Esophagus (tissue), 2 donors: ENCODE results near the gene FBXO10. TPM values are rescaled to one million over a fixed set of nuclear protein-coding genes. Genes with fewer than 3 reads are reported as not detected.
"Not testable (repeated sequence)": the region's sequence is repeated elsewhere in the genome, so short reads cannot be mapped to it uniquely, and the experiment has no call there.

Experiments
- H3K27ac ChIP-seq, 2 donors: one replicate each; pipeline ENCODE4 v1.5.1; 2013; ENCODE audit warnings: low read depth in 2 of 2, mild to moderate bottlenecking in 2 of 2, inconsistent platforms in 1 of 2, low read length in 1 of 2, moderate library complexity in 1 of 2
- H3K27me3 ChIP-seq, 2 donors: one replicate each; pipeline ENCODE4 v1.6.1; 2013; ENCODE audit warnings: low read length in 2 of 2, control low read depth in 1 of 2, mild to moderate bottlenecking in 1 of 2; ENCODE audit not compliant: insufficient read depth in 2 of 2, control insufficient read depth in 1 of 2
- H3K36me3 ChIP-seq, 2 donors: one replicate each; pipeline ENCODE4 v1.6.1; 2013; ENCODE audit warnings: low read length in 1 of 2; ENCODE audit not compliant: control insufficient read depth in 2 of 2, insufficient read depth in 2 of 2
- H3K4me1 ChIP-seq, 2 donors: one replicate each; pipeline ENCODE4 v1.6.1; 2013; ENCODE audit warnings: low read length in 1 of 2; ENCODE audit not compliant: control insufficient read depth in 2 of 2, insufficient read depth in 2 of 2
- H3K4me3 ChIP-seq, 2 donors: one replicate each; pipeline ENCODE4 v1.5.1; 2013; ENCODE audit warnings: low read length in 2 of 2, mild to moderate bottlenecking in 2 of 2, low read depth in 1 of 2, moderate library complexity in 1 of 2
- H3K9me3 ChIP-seq, 2 donors: one replicate each; pipeline ENCODE4 v1.6.1; 2013; ENCODE audit warnings: mild to moderate bottlenecking in 2 of 2, low read depth in 1 of 2, low read length in 1 of 2, moderate library complexity in 1 of 2; ENCODE audit not compliant: control insufficient read depth in 2 of 2, insufficient read depth in 1 of 2
- WGBS, 2 donors: extraction: QIAGEN DNeasy Blood & Tissue Kit; methylation state at CpG; one replicate each; pipeline ENCODE4 v1.1.7; 2013; 5-methylcytosine and 5-hydroxymethylcytosine counted together
- polyA plus RNA-seq, 2 donors: library from polyadenylated mRNA; stranded (reverse); fragments of 200-250 nt; gene quantifications; one replicate each; pipeline ENCODE4 v1.2.3, GENCODE V29; 2013
- donor health status: healthy with polysubstance abuse.
- donor health status: Bipolar disorder and iron deficiency.

Gene FBXO10
- polyA plus RNA-seq, 2 donors = 2.1 to 3.0 TPM

DNA sequence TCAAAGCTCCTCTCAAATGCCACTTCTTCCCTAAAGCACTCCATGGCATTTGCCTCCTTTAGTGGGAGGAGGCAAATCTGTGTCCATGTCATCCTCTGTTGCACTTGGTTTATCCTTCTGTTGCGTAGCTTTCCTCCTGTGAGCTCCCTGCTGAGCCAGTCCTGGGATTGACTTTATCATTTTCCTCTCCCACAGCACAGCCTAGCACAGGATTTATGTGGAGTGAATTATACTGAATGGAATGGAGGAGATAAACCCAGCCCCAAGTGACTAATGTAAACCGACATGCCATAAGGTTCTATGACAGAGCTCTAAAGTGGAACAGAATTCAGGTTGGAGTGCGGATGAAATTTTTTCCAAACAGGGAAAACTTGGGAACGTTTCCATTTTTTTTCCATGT lies 42.6 kb upstream of the FBXO10 start:
- no peaks in the 10 kb centered on the region for H3K4me1 ChIP-seq
- H3K9me3 ChIP-seq = no peaks in the 10 kb centered on the region
- peaks cover 0 to under 1% of the 10 kb centered on the region in 2 donors for H3K27me3 ChIP-seq
- no peaks in the 10 kb centered on the region for H3K36me3 ChIP-seq
- no peak overlapping the region for H3K27ac ChIP-seq
- WGBS, 2 donors = 87 to 89% methylated on average over 4 of the region's 4 CpGs
- H3K4me3 ChIP-seq = no peak overlapping the region

DNA sequence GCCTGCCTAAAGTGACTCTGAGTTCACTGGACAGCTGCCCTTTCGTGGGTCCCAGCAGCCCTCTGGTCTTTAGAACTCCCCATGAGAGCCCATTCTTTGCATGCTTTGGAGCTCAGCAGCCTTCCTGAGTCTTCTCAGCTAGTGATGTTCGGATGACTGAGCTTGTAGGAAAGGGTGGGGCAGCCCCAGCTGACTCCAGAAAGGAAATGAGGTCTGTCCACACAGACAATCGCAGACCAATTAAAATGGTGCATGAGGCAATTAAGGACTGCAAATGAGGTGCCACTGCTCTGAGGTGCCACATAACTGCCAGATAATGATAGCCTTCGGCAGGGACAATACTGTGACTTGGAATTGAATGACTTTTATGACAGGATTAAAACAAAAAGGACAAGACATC lies 41.7 kb upstream of the FBXO10 start:
- Histone ChIP-seq H3K9me3 (no peaks in the 10 kb centered on the region), H3K27me3 (peaks cover 0 to 3% of the 10 kb centered on the region in 2 donors), H3K4me1 (no peaks in the 10 kb centered on the region), H3K4me3 (no peak overlapping the region), H3K27ac (no peak overlapping the region), H3K36me3 (no peaks in the 10 kb centered on the region)
- WGBS, 2 donors = 56 to 59% methylated on average over 4 of the region's 4 CpGs

DNA sequence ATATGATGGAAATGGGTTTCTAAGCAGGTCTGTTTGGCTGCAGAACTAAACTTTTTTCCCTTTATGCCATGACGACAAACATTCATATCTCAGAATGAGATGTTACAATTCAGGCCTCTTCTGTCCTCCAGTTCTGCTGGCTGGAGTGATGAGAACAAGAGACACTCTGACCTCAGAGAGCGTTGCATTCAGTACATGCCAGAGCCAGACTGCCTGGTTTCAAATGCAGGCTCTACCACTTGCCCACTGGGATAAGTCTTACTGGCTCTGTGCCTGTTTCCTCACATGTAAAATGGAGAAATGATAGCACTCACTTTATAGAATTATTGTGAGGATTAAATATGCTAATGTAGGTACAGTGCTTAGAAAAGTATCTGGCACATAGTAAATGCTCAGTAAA lies 41.0 kb upstream of the FBXO10 start:
- Histone ChIP-seq H3K4me1 (no peaks in the 10 kb centered on the region), H3K4me3 (no peak overlapping the region), H3K27ac (no peak overlapping the region), H3K9me3 (no peaks in the 10 kb centered on the region), H3K27me3 (peaks cover 0 to 3% of the 10 kb centered on the region in 2 donors), H3K36me3 (no peaks in the 10 kb centered on the region)
- WGBS, 2 donors = 87 to 89% methylated on average over 2 of the region's 2 CpGs

DNA sequence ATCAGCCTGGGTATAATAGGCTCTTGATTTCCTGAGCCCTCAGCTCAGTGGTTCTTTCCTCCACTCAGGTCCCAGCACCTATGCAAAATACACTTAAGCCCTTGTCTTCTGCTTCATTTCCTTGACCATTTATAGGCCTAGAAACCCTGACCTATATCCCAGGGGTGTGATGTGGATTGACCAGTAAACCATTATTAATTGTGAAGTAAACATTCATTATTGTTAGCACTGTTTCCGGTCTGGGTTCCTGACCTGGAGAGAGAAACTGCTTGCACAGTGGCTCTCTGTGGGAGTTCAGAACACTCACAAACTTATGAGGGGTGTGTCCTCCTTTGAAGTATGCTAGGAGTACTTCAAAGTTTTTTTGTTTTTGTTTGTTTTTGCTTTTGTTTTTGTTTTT lies 35.8 kb upstream of the FBXO10 start:
- no peaks in the 10 kb centered on the region for H3K36me3 ChIP-seq
- no peaks in the 10 kb centered on the region for H3K9me3 ChIP-seq
- H3K27me3 ChIP-seq = peaks cover 0 to 3% of the 10 kb centered on the region in 2 donors
- H3K4me1 ChIP-seq = no peaks in the 10 kb centered on the region
- H3K27ac ChIP-seq = no peak overlapping the region
- no peak overlapping the region for H3K4me3 ChIP-seq
- 45 to 76% methylated on average over 1 of the region's 1 CpG for WGBS, 2 donors

DNA sequence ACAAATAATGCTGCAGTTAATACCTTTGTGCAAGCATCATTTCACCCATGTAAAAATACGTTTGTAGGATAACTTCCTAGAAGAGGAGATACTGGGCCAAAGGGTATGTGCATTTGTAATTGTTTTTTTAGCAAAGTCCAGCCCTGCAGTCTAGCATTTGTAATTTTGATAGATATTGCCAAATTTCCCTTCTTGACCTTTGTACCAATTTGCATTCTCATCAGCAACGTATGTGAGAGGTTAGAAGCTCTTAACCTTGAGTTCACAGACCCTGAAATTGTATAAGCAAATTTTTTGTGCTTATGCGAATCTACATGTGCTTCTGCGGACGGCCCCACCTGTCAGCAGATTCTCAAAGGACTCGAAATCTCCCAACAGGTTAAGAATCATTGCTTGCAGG lies 34.8 kb upstream of the FBXO10 start:
- H3K9me3 ChIP-seq = no peaks in the 10 kb centered on the region
- H3K4me1 ChIP-seq = no peaks in the 10 kb centered on the region
- H3K36me3 ChIP-seq = no peaks in the 10 kb centered on the region
- peaks cover 0 to 3% of the 10 kb centered on the region in 2 donors for H3K27me3 ChIP-seq
- WGBS, 2 donors = 67 to 73% methylated on average over 6 of the region's 6 CpGs
- no peak overlapping the region for H3K27ac ChIP-seq
- no peak overlapping the region for H3K4me3 ChIP-seq

DNA sequence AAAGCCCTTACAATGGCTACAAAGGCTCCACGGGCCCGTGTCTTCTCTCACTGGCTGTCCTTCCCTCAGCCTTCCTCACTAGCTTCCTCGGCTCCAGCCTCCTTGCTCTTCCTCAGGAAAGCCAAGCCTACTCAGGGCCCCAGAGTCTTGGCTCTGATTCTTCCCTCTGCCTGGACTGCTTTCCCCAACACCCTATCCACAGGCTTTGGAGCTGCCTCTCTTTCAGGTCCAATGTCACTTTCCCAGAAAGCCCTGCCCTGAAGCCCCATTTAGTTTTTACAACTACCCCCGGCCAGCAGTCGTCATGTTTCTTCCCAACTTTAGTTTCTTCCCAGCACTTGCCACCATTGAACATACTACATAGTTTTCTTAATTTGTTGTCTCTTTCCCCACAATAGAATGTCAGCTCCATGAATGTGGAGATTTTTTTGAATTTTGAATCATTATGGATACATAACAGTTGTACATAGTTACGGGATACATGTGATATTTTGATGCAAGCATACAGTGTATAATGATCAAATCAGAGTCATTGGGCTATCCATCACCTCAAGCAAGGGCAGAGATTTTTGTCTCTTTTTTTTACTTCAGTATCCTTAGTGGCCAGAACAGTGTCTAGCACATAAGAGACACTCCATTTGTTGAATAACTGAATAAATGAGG lies 33.7 kb upstream of the FBXO10 start:
- Histone ChIP-seq H3K27me3 (peaks cover 0 to 3% of the 10 kb centered on the region in 2 donors), H3K27ac (no peak overlapping the region), H3K9me3 (no peaks in the 10 kb centered on the region), H3K36me3 (no peaks in the 10 kb centered on the region), H3K4me3 (no peak overlapping the region), H3K4me1 (no peaks in the 10 kb centered on the region)
- WGBS, 2 donors = 72% methylated on average over 6 of the region's 6 CpGs

DNA sequence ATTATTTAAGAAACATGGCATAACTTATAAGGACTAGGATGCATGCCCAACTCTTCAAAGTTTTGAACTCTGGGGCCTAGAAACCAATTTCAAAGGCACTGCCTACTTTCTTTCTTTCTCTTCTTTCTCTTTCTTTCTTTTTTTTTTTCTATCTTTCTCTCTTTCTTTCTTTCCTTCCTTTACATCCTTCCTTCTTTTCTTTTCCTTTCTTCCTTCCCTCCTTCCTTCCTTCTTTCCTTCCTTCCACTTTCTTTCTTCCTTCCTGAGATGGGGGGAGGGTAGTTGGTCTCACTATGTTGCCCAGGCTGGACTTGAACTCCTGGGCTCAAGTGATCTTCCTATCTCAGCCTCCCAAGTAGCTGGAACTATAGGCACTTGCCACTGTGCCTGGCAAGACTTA lies 32.1 kb upstream of the FBXO10 start:
- Histone ChIP-seq H3K27ac (no peak overlapping the region), H3K4me3 (no peak overlapping the region), H3K27me3 (no peaks in the 10 kb centered on the region), H3K4me1 (no peaks in the 10 kb centered on the region), H3K9me3 (no peaks in the 10 kb centered on the region), H3K36me3 (no peaks in the 10 kb centered on the region)

DNA sequence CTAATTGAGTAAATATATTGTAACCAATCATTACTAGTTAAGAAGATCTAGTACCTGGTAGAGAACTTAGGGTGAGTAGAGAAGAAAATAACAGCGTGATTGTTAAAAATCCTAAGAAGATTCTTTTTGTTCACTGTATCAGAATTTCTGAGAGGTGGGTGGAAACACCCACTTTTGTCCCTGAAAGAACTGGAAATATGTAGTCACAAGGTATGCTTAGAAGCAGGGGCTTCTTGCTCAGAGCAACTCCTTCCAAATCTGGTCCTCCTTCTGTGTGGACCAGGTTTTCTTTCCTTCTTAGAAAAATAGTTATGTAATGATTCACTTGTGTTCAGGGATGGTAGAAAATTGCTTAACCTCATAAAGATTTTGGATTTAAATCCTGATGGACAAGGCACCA lies 28.1 kb upstream of the FBXO10 start:
- no peak overlapping the region for H3K27ac ChIP-seq
- no peaks in the 10 kb centered on the region for H3K4me1 ChIP-seq
- no peak overlapping the region for H3K4me3 ChIP-seq
- H3K27me3 ChIP-seq = no peaks in the 10 kb centered on the region
- WGBS, 2 donors = 85 to 86% methylated on average over 1 of the region's 1 CpG
- H3K36me3 ChIP-seq = no peaks in the 10 kb centered on the region
- H3K9me3 ChIP-seq = no peaks in the 10 kb centered on the region

DNA sequence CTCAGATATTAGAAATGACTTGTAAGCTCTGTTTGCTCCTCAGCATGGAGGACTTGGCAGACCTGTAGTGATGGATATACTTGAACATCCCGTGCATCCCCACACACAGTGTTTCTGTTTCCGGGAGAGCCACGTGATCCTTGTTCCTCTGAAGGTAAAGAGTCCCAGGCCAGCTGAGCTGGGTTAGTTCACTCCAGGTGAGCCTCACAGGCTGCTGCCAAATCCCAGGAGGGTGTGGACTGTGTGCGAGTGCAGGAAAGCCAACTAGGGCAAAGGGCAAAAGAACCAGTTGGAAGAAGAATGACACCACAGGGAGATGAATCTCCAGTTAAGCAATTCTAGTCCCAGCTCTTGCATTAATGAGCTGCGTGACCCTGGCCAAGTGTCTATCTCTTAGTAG lies 26.6 kb upstream of the FBXO10 start:
- no peak overlapping the region for H3K4me3 ChIP-seq
- H3K9me3 ChIP-seq = no peaks in the 10 kb centered on the region
- 32 to 40% methylated on average over 5 of the region's 5 CpGs for WGBS, 2 donors
- no peaks in the 10 kb centered on the region for H3K4me1 ChIP-seq
- no peaks in the 10 kb centered on the region for H3K27me3 ChIP-seq
- H3K27ac ChIP-seq = peak overlapping the region; percentile 22 to 75
- H3K36me3 ChIP-seq = no peaks in the 10 kb centered on the region

DNA sequence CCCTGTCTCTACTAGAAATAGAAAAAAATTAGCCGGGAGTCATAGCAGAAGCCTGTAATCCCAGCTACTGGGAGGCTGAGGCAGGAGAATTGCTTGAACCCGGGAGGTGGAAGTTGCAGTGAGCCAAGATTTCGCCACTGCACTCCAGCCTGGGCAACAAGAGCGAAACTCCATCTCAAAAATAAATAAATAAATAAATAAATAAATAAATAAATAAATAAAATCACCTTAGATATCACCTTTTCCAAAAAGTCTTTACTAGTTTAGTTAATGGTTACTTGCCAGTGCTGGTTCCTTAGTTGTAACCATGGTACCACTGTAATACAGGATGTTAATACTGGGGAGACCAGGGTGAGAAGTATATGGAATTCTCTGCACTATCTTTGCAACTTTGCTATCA lies 25.9 kb upstream of the FBXO10 start:
- H3K4me1 ChIP-seq, H3K27ac ChIP-seq, H3K27me3 ChIP-seq, H3K4me3 ChIP-seq, H3K36me3 ChIP-seq, H3K9me3 ChIP-seq: not testable (repeated sequence)
- WGBS, 2 donors = 79 to 88% methylated on average over 4 of the region's 4 CpGs
